Stimulated activated CD4-positive, alpha-beta T cell treated with anti-CD3 and anti-CD28 coated beads, Interleukin-4, amount 100 ng/mL, for 48 hours (primary cell): ENCODE measurements around the gene SUGP2.

Experiments used
- DNase-seq, 2 donors: peaks; one replicate each; pipeline ENCODE4 v3.0.0-alpha.2; 2020; ENCODE audit warnings: low read depth in 2 of 2

The SUGP2 gene

GRCh38 chr19:19059018-19059836 lies 25.9 kb upstream of the SUGP2 start:
- DNase-seq, result no peak

- DNase-seq, result no peak
Observed at GRCh38 chr19:19057720-19058119, 24.4 kb upstream of the SUGP2 start.

GRCh38 chr19:19057317-19057716 lies 24.0 kb upstream of the SUGP2 start:
- DNase-seq, result no peak

GRCh38 chr19:19056636-19057275 lies 23.4 kb upstream of the SUGP2 start:
- DNase-seq, result no peak

GRCh38 chr19:19055701-19056100 lies 22.4 kb upstream of the SUGP2 start:
- DNase-seq, result no peak

GRCh38 chr19:19054939-19055440 lies 21.7 kb upstream of the SUGP2 start:
- DNase-seq, result no peak

- no peak for DNase-seq
Observed at GRCh38 chr19:19054315-19054938, 21.1 kb upstream of the SUGP2 start.

- peak; percentile 49 to 50 for DNase-seq
Observed at GRCh38 chr19:19053508-19054314, 20.4 kb upstream of the SUGP2 start.

- DNase-seq, result no peak
Observed at GRCh38 chr19:19052921-19053320, 19.6 kb upstream of the SUGP2 start.

GRCh38 chr19:19051478-19052213 lies 18.3 kb upstream of the SUGP2 start:
- no peak for DNase-seq

- DNase-seq, result no peak
Observed at GRCh38 chr19:19050731-19051130, 17.4 kb upstream of the SUGP2 start.

GRCh38 chr19:19050104-19050503 lies 16.8 kb upstream of the SUGP2 start:
- DNase-seq, result no peak

GRCh38 chr19:19049406-19049805 lies 16.1 kb upstream of the SUGP2 start:
- no peak for DNase-seq

GRCh38 chr19:19043881-19044280 lies 10.6 kb upstream of the SUGP2 start:
- DNase-seq, result no peak

GRCh38 chr19:19043481-19043880 lies 10.2 kb upstream of the SUGP2 start:
- no peak for DNase-seq

- no peak for DNase-seq
Observed at GRCh38 chr19:19042732-19043280, 9.5 kb upstream of the SUGP2 start.

GRCh38 chr19:19040417-19040816 lies 7.1 kb upstream of the SUGP2 start:
- no peak for DNase-seq

GRCh38 chr19:19039901-19040300 lies 6.6 kb upstream of the SUGP2 start:
- DNase-seq, result no peak

- DNase-seq, result peak; percentile 64 to 75
Observed at GRCh38 chr19:19034204-19034624, 897 bp upstream of the SUGP2 start.

GRCh38 chr19:19033176-19033425 lies 216 bp downstream of the SUGP2 start:
- no peak for DNase-seq
